Tibial nerve (tissue), 4 donors: ENCODE results near the gene METTL15. TPM values are rescaled to one million over a fixed set of nuclear protein-coding genes. Genes with fewer than 3 reads are reported as not detected.

Source experiments
- DNase-seq, 2 donors: peaks; one replicate each; pipeline ENCODE4 v3.0.0-alpha.2; 2019; ENCODE audit warnings: low spot score in 2 of 2
- H3K27ac ChIP-seq, 4 donors: fragments of 200-600 bp; sonication (generic) in 3 of 4; one replicate each; pipeline ENCODE4 v1.5.1; 2017 to 2019; ENCODE audit warnings: mild to moderate bottlenecking in 1 of 4
- H3K27me3 ChIP-seq, 2 donors: fragments of 200-600 bp; sonication (generic) in 1 of 2; one replicate each; pipeline versions ENCODE4 v1.5.1 to v1.6.0; 2017 to 2019
- H3K36me3 ChIP-seq, 3 donors: fragments of 200-600 bp; sonication (generic); one replicate each; pipeline ENCODE4 v1.5.1; 2018 to 2019
- H3K4me1 ChIP-seq, 4 donors: fragments of 200-600 bp; sonication (generic) in 3 of 4; one replicate each; pipeline ENCODE4 v1.5.1; 2017 to 2019
- H3K4me3 ChIP-seq, 4 donors: fragments of 200-600 bp; sonication (generic) in 3 of 4; one replicate each; pipeline ENCODE4 v1.5.1; 2017 to 2019; ENCODE audit warnings: mild to moderate bottlenecking in 1 of 4, moderate library complexity in 1 of 4
- H3K9me3 ChIP-seq, 4 donors: fragments of 200-600 bp; sonication (generic) in 3 of 4; one replicate each; pipeline ENCODE4 v1.5.1; 2017 to 2019
- EP300 ChIP-seq, 2 donors: sonication (generic); formaldehyde crosslinking; IDR thresholded peaks; one replicate each; pipeline ENCODE4 v1.6.1; 2017; ENCODE audit warnings: antibody characterized with exemption in 2 of 2, mild to moderate bottlenecking in 1 of 2
- POLR2A ChIP-seq, 2 donors: fragments of 450-650 bp; IDR thresholded peaks; one replicate each; pipeline ENCODE4 v1.6.1; 2017; ENCODE audit warnings: antibody characterized with exemption in 2 of 2, mild to moderate bottlenecking in 2 of 2, moderate library complexity in 2 of 2
- WGBS, 2 donors: methylation state at CpG; one replicate each; pipeline ENCODE4 v1.1.5; 2018; 5-methylcytosine and 5-hydroxymethylcytosine counted together
- total RNA-seq, 4 donors: library from RNA; depleted of rRNA; stranded (reverse); fragments of >200 nt; gene quantifications; one replicate each; pipeline ENCODE4 v1.1.0, GENCODE V29; 2016
- TF ChIP-seq, protein P1 (sequence below), 5 experiments: fragments of 200-600 bp in 3 of 5; fragments of 450-650 bp in 2 of 5; sonication (generic) in 3 of 5; IDR thresholded peaks; one replicate each; pipeline ENCODE4 v1.5.1; 2016 to 2019; ENCODE audit warnings: antibody characterized with exemption in 5 of 5, mild to moderate bottlenecking in 3 of 5, moderate library complexity in 2 of 5

The METTL15 gene, protein sequence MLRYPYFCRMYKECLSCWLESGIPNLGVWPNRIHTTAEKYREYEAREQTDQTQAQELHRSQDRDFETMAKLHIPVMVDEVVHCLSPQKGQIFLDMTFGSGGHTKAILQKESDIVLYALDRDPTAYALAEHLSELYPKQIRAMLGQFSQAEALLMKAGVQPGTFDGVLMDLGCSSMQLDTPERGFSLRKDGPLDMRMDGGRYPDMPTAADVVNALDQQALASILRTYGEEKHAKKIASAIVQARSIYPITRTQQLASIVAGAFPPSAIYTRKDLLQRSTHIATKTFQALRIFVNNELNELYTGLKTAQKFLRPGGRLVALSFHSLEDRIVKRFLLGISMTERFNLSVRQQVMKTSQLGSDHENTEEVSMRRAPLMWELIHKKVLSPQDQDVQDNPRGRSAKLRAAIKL
- 10 to 100 TPM in 2 of 4 donors, 1 to 10 TPM in 2; 8.7 to 14.4 (median 11.7) TPM for total RNA-seq

DNA sequence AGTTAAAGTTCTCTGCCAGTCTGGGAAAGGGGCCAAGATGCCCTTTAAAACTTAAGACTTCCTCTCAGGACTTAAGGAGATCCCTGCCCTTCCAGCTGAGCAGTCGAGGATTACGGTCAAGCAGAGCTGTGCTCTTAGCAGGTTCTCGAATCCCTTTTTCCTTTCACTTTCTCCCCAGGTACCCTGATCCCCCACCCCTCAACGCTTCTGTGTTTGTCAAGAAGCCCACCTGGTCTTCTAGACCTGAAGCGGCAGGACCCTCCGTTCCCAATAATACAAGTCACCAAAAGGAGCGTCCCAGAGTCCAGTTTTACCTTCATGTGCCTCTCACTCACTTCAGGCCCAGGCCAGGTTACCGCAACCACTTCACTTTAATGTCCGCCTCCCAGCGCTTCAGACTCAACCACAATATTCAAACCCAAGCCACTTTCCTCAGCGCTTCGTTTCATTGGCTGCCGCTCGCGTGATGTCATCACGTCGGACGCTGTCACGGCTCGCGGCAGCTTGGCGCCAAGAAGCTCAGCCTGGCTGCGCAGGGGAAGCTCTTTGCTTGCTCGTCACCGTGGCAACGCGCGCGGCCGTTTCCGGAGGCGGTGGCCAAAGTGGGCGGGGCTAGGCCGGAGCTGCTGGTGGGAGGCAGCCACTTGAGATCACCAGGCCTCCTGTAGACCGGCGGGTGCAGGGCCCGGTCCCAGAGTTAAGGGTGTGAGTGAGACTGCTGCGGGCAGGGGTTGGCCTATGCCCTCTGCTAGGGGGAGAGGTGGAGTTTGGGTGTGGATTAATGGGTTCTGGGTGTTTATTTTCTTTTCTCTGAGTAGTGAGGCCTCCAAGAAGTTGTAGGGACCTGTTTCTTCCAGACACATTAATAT, at the start of gene METTL15, which contains the start of gene KIF18A:
Gene METTL15 (plus strand): TSS at position 639 of the 869 bp plus-strand sequence. CDS start 4,947 bp downstream, outside the sequence.
Gene KIF18A (minus strand): TSS at position 407 of the 869 bp plus-strand sequence. CDS start 10,209 bp downstream, outside the sequence.
- Histone ChIP-seq H3K27ac (peak within 1 kb of the TSS; percentile 65 to 93 (median 86)), H3K9me3 (no peaks in the 10 kb centered on the region), H3K4me1 (peaks cover 0 to 44% (median 20%) of the 10 kb centered on the region in 4 donors), H3K4me3 (peak within 1 kb of the TSS; percentile 34 to 62 (median 50)), H3K27me3 (no peaks in the 10 kb centered on the region), H3K36me3 (no peaks in the 10 kb centered on the region)
- peak; percentile 100 for DNase-seq
- WGBS, 2 donors: 0 to 1% methylated on average over 38 of the region's 38 CpGs
- peak; percentile 76 to 93 for TF ChIP-seq EP300 (IDR thresholded peaks at IDR 0.05)
- TF ChIP-seq, protein P1, sequence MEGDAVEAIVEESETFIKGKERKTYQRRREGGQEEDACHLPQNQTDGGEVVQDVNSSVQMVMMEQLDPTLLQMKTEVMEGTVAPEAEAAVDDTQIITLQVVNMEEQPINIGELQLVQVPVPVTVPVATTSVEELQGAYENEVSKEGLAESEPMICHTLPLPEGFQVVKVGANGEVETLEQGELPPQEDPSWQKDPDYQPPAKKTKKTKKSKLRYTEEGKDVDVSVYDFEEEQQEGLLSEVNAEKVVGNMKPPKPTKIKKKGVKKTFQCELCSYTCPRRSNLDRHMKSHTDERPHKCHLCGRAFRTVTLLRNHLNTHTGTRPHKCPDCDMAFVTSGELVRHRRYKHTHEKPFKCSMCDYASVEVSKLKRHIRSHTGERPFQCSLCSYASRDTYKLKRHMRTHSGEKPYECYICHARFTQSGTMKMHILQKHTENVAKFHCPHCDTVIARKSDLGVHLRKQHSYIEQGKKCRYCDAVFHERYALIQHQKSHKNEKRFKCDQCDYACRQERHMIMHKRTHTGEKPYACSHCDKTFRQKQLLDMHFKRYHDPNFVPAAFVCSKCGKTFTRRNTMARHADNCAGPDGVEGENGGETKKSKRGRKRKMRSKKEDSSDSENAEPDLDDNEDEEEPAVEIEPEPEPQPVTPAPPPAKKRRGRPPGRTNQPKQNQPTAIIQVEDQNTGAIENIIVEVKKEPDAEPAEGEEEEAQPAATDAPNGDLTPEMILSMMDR (IDR thresholded peaks at IDR 0.05): peak in 1 of 5 experiments; percentile 37
- peak; percentile 52 to 75 for TF ChIP-seq POLR2A (IDR thresholded peaks at IDR 0.05)

DNA sequence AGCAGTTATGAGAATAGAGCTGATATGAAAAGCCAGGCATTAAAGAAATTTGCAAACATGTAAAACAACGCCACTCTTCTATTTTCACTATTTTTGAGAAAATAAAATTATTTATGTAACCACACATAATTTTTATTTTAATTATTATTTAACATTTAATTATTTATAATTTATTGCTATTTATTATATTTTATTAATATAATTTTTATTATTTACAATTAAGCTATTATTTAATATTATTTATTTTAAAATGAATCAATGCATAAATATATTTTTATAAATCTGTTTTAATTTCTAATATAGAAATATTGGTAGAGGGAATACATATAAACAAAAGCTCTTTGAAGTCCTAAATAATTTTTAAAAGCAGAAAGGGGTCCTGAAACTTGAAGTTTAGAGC, 36.9 kb upstream of the METTL15 start:
- DNase-seq: no peak
- WGBS, 2 donors: 97 to 98% methylated on average over 1 of the region's 1 CpG
- Histone ChIP-seq H3K36me3 (no peaks in the 10 kb centered on the region), H3K27me3 (no peaks in the 10 kb centered on the region), H3K4me1 (no peaks in the 10 kb centered on the region), H3K4me3 (no peak overlapping the region), H3K9me3 (no peaks in the 10 kb centered on the region), H3K27ac (no peak overlapping the region)
- TF ChIP-seq, protein P1 (IDR thresholded peaks at IDR 0.05): no peak
- TF ChIP-seq POLR2A (IDR thresholded peaks at IDR 0.05) (no peak), EP300 (IDR thresholded peaks at IDR 0.05) (no peak)

DNA sequence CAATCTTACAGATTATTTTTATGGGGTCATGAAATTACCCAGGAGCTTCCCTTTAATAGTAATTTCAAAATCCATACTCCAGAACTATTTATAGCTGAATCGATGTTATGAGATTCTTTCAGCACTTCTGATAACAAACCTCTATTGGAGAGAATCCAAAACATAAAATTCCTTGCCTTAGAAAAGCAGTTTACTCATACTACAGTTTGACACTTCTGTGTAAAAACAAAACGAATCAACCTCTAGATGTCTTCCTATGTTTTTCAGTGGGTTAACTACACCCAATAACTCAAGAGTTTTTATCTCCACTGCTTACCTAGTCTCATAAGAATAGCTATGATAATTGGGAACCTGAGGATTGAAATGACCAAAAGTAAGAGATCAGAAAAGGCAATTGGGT, 35.9 kb upstream of the METTL15 start:
- TF ChIP-seq EP300 (IDR thresholded peaks at IDR 0.05): no peak
- TF ChIP-seq, protein P1 (IDR thresholded peaks at IDR 0.05): no peak
- TF ChIP-seq POLR2A (IDR thresholded peaks at IDR 0.05): no peak
- Histone ChIP-seq H3K27ac (no peak overlapping the region), H3K9me3 (no peaks in the 10 kb centered on the region), H3K27me3 (no peaks in the 10 kb centered on the region), H3K36me3 (no peaks in the 10 kb centered on the region), H3K4me1 (no peaks in the 10 kb centered on the region), H3K4me3 (no peak overlapping the region)
- WGBS, 2 donors: 46 to 47% methylated on average over 2 of the region's 2 CpGs
- DNase-seq: no peak

DNA sequence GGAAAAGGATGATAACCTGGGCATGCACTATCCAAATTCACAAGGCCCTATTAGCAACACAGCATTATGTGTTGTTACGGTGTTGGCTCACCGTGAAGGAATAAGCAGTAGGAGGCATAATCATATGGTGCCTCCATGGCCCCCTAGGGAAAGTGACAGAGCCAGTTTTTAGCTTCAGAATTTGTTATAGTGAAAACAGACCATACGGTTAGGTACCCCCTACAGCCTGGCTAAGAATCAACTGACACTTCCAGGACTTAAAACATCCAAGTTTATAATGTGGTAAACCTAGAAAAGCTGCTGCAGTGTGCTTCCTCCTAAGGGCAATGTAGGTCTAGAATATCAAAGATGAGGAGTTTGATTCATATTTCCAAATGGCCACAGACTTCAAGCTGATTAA, 30.7 kb upstream of the METTL15 start:
- no peaks in the 10 kb centered on the region for H3K9me3 ChIP-seq
- H3K27ac ChIP-seq: no peak overlapping the region
- H3K4me1 ChIP-seq: no peaks in the 10 kb centered on the region
- no peak for DNase-seq
- no peaks in the 10 kb centered on the region for H3K36me3 ChIP-seq
- no peak overlapping the region for H3K4me3 ChIP-seq
- H3K27me3 ChIP-seq: no peaks in the 10 kb centered on the region
- 90 to 91% methylated on average over 3 of the region's 3 CpGs for WGBS, 2 donors
- TF ChIP-seq EP300 (IDR thresholded peaks at IDR 0.05) (no peak), POLR2A (IDR thresholded peaks at IDR 0.05) (no peak)

DNA sequence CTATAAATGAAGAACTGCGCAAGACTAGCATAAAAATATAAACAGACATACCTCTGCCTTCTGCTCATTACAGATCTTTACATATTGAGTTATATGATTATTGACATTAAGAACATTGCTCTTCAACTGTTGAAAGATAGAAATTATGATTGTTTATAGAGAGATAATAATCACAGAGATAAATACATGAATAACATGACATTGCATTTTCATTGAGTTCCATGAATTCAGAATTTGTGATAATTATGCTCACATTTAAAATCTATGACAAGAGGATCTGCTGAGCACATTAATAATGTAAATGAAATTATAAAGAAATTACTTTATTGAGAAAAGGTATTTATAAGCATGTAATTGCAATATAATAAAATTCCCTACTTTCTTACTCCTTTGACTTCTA, 25.1 kb upstream of the METTL15 start:
- Histone ChIP-seq H3K4me3 (no peak overlapping the region), H3K36me3 (no peaks in the 10 kb centered on the region), H3K27me3 (no peaks in the 10 kb centered on the region), H3K27ac (no peak overlapping the region), H3K9me3 (no peaks in the 10 kb centered on the region), H3K4me1 (no peaks in the 10 kb centered on the region)
- TF ChIP-seq, protein P1 (IDR thresholded peaks at IDR 0.05): no peak
- no peak for TF ChIP-seq POLR2A (IDR thresholded peaks at IDR 0.05)
- TF ChIP-seq EP300 (IDR thresholded peaks at IDR 0.05): no peak
- 96 to 100% methylated on average over 1 of the region's 1 CpG for WGBS, 2 donors
- no peak for DNase-seq
